Stimulated activated CD4-positive, alpha-beta T cell treated with anti-CD3 and anti-CD28 coated beads, Interleukin-1b, Interleukin-23, amount 100 ng/mL, for 24 hours (primary cell): ENCODE results near the gene TENM4.

Source experiments
- DNase-seq, 4 experiments: peaks; one replicate each; pipeline ENCODE4 v3.0.0-alpha.2; 2020; ENCODE audit warnings: low read depth in 4 of 4, low spot score in 1 of 4

TENM4 gene

GRCh38 chr11:79440571-79441460, at the start of gene TENM4:
TSS of gene TENM4 (minus strand) at chr11:79441030. CDS start at chr11:79069944, 371,086 bp downstream.
- DNase-seq: no peak

GRCh38 chr11:79488286-79488685, 47.5 kb upstream of the TENM4 start:
- DNase-seq: no peak

- no peak for DNase-seq
Measured at GRCh38 chr11:79487412-79487811, 46.6 kb upstream of the TENM4 start.

DNA sequence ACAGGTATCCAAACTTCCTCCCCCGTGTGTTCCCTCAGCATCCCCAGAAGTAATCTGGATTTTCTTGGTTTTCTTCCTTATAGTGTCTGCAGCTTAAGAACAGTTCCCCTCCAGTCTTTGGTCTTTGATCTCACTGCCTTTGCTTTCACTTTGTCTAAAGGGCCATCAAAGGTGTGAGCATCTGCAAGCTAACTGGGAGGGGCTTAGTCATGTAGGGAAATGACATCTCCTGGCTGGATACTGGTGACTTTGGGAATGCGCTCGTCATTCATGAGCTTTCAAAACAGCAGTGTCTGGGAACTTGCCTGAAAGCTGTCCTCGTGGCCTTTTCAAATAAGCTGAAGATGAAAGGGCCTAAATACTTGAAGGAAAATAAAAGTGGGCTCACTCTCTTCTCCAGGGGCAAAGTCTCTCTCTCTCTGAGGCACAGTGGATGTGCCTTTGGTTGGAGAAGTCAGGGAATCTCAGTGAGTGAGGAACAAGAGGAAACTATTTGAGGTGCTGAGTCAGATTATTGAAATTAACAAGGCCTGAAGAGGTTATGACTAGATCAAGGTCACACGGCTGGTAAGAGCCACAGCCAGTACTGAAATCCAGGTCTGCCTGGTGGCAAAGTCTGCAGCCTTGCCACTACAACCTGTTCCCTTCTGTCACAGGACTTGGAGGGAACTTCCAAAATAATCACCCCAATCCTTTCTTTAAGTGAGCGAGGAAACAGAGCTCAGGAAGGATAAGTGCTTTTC, 45.6 kb upstream of the TENM4 start:
- no peak for DNase-seq

GRCh38 chr11:79485694-79486093, 44.9 kb upstream of the TENM4 start:
- no peak for DNase-seq

DNA sequence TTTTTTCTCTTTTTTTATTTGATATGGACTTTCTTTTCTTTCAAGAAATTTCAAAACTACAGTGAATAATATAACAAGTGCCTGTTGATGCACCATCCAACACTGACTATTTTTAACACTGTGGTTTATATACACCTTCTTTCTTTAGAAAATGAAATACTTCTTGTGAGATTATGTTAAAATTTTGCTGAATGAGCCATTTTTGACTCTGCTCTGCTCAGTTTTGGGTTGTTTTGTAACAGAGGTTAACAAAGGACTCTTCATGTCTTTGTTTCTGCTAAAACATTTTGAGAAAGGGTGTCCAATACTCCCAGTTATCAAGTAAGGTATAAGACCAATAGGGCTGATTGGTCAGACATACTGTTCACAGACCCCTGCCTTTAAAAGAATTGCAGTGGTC, 44.0 kb upstream of the TENM4 start:
- no peak for DNase-seq

DNA sequence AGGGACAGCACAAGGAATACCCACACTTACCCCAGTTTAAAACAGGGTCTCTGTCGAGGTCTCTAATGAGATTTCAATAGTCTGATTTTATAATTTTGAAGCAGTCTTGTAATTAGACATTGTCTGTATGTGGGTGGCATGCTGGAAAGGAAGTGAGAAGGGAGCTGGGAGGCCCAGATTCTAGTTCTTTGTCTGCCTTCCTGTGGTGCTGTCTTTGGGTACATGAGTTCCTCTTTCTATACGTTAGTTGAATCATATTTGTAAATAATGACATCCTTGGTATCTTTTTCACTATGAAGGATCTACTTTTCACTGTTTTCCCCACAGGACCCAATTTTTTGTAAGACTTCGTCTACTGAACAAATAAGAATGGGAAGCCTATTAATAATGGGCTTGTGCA, 42.0 kb upstream of the TENM4 start:
- DNase-seq: no peak

GRCh38 chr11:79481795-79482194, 41.0 kb upstream of the TENM4 start:
- DNase-seq: no peak

DNA sequence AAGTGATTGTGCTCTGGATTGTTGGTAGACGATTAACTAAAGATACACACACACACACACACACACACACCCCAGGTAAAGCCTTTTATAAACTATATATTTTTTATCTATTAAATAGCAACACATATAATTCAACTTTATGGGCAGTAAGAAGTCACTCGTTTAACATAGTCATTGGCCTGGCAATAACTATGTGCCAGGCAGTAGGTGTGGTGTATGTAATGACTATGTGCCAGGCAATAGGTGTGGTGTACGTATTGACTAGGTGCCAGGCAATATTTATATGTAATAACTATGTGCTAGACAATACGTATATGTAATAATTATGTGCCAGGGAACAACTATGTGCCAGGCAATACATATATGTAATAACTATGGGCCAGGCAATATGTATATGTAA, 40.0 kb upstream of the TENM4 start:
- DNase-seq: no peak

DNA sequence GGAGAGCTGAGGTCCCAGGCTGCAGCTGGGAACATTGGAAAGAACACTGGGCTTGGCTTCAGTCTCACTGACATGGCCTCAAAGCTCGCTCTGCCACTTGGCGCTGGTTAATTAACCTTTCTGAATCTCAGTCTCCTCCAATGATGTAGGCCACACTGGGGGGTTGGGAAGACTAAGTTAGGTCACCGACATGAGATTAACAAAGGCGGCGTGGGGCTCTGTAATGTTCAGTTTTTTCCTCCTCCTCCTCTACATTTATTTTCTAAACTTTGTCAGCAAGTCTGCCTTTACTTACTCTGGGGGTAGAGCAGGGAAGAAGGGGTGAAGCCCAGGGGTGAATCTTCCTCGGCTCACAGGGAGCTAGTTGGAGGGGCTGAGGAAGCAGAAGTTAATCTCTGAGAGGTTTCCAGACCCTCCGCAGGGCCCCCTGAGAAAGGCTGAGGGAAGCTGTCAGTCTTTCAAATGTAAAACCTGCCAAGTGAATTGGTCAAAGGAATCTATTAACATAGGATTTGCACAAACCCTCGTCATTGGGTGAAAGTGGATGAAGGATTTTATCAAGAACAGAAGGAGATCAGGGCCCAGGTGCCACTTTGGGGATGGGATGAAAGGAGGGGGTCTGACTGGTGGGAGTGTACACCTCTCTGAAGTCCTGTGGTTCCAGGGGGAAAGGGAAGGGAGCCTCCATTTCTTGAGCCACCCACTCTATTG, 32.1 kb upstream of the TENM4 start:
- no peak for DNase-seq

- no peak for DNase-seq
Measured at GRCh38 chr11:79471071-79471844, 30.4 kb upstream of the TENM4 start.

DNA sequence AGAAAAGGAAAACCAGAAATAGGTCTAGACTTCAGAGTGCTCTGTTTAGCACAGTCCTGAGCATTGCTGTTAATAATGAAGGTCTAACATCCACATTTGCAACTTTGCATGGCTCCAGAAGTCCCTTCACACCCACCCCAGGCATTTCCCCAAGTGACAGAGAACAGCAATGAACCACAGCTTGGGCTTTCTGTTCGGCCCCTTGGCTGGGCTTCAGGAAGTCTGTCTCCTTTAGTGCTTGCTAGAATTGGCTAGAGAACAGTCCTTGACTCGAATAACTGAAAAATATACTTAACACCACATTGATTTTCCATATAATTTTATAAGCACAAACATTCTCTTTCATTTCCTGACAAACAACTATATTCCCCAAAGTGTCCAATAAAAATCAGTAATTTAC, 29.3 kb upstream of the TENM4 start:
- no peak for DNase-seq

GRCh38 chr11:79467761-79468160, 26.9 kb upstream of the TENM4 start:
- no peak for DNase-seq

DNA sequence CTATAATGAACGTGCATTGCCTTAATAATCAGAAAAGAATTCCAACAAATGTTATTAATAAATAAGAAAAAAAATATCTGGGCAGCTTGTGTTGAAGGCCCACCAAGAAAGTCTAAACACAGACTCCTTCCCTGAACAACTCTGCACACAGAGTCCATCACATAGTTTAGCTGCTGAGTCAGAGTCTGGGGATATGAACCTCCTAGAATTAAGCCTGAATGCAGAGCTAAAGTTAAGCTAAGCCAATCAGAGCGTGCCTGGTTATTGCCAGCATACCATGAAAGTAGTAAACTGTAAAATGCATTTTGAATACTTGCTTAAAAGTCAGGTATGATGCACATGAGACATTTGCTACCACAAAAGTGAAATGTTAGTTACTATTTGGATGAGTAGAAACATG, 25.6 kb upstream of the TENM4 start:
- DNase-seq: no peak

- DNase-seq: no peak
Measured at GRCh38 chr11:79465160-79465559, 24.3 kb upstream of the TENM4 start.

DNA sequence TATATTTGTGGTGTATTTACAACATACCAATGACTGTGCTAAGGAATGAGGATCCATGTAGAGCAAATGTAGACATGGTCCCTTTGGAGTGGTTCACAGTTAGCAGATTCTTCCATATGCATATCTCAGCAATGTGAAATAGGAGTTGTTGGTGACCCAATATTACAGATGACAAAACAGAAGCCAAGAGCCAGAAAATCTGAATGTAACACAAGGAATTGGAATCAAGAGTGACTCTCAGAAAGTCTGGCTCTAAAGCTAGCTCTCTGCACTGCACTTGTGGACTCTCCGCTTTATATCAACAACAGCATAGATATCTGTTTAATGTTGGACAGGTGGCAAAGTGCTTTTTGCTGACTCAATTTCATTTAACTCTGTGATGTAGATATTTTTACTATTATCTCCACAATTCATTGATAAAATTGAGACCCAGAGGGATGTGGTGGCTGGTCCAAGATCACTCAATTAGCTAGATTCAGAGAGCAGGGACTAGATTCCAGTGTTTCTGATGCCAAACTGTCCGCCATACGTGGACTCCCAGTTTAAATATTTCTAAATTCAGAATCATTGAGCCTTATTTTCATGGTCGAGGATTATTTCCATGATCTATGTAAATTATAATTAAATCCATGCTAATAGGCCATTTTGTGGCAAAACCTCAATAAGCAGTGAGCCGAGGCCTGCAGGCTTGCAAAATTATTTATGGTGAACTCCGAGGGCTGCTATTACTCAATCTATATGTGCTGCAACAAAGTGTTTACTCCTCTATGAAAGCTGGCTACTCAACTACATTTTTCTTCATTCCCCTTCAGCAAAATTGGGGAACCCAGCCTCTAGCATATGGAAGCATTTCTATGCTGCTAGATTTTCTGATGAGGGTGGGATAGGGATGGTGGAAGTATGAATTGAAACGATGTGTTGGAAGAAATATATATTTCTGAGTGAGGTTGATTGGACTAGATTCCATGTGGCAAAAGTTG, 21.1 kb upstream of the TENM4 start:
- DNase-seq: no peak

GRCh38 chr11:79461144-79461543, 20.3 kb upstream of the TENM4 start:
- no peak for DNase-seq

- no peak for DNase-seq
Measured at GRCh38 chr11:79458709-79459108, 17.9 kb upstream of the TENM4 start.

DNA sequence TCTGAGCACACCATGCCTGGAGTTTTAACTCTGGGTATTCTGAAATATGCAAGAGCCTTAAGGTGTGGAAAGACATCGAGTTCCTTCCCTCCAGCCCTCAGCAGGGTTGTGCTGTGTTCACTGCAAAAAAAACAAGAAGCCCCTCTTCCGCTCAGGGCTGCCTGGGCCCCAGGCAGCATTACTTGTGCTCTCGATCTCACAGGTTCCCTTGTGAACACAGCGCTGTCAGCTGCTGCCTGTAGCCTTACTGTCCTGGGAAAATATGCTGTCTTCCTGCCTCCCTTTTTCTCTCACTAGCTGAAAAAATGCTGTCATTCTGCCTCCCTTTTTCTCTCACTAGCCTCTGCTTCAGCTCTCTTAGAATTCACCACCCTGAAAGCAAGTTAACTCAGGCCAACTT, 15.7 kb upstream of the TENM4 start:
- no peak for DNase-seq

DNA sequence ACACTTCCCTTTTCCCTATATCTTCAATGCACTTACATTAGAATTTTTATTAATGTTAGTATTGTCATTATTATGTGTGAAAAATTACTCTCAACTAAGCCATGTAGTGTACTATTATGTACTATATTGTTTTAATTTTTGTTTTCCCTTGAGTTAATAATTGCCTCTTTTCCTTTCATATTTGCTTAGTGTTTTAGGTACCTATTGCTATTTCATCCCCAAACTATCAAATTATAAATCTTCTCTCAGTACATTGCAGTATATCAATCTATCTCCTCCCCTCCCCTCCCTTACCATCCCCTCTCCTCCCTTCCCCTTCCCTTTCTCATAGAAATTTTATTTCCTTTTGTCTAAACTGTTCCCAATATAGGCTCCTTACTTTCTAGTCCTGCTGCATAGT, 12.8 kb upstream of the TENM4 start:
- DNase-seq: no peak
